Endodermal cell (in vitro differentiated cells): Measurements from ENCODE around the gene CAPSL. TPM values are rescaled to one million over a fixed set of nuclear protein-coding genes. Genes with fewer than 3 reads are reported as not detected.

Experiments
- DNase-seq: peaks from one replicate; pipeline ENCODE4 v3.0.0-alpha.2; 2017
- H3K27ac ChIP-seq: 2 replicates; pipeline ENCODE4 v1.5.1; 2013; ENCODE audit warnings: mild to moderate bottlenecking, low read depth, low read length, moderate library complexity
- H3K27me3 ChIP-seq: 2 replicates; pipeline ENCODE4 v1.6.1; 2013; ENCODE audit warnings: mild to moderate bottlenecking, low read length, moderate library complexity; ENCODE audit not compliant: insufficient read depth, control insufficient read depth, poor library complexity, severe bottlenecking
- H3K36me3 ChIP-seq: 2 replicates; pipeline ENCODE4 v1.7.0; 2013; ENCODE audit warnings: mild to moderate bottlenecking, low read length, moderate library complexity; ENCODE audit not compliant: control insufficient read depth, insufficient read depth
- H3K4me1 ChIP-seq: one replicate; pipeline ENCODE4 v1.7.0; 2013; ENCODE audit warnings: low read length; ENCODE audit not compliant: control insufficient read depth, insufficient read depth
- H3K4me3 ChIP-seq: 2 replicates; pipeline ENCODE4 v1.5.1; 2013; ENCODE audit warnings: mild to moderate bottlenecking, low read length, moderate library complexity
- H3K9ac ChIP-seq: 2 replicates; pipeline ENCODE4 v1.6.1; 2013; ENCODE audit warnings: mild to moderate bottlenecking, low read length, moderate library complexity; ENCODE audit not compliant: poor library complexity, severe bottlenecking; ENCODE audit errors: extremely low read depth
- H3K9me3 ChIP-seq: 2 replicates; pipeline ENCODE4 v1.6.1; 2013; ENCODE audit warnings: mild to moderate bottlenecking, low read length, moderate library complexity; ENCODE audit not compliant: control insufficient read depth
- H3K27ac Mint-ChIP-seq: 2 replicates; pipeline ENCODE4 v1.8.0; 2020; ENCODE audit warnings: mixed read lengths
- H3K27me3 Mint-ChIP-seq: 2 replicates; pipeline ENCODE4 v1.8.0; 2021; ENCODE audit warnings: mild to moderate bottlenecking, mixed read lengths; ENCODE audit not compliant: insufficient read depth
- H3K36me3 Mint-ChIP-seq: 2 replicates; pipeline ENCODE4 v1.8.0; 2020; ENCODE audit warnings: low read depth, mixed read lengths
- H3K4me1 Mint-ChIP-seq: 2 replicates; pipeline ENCODE4 v1.8.0; 2020; ENCODE audit warnings: mixed read lengths
- H3K4me3 Mint-ChIP-seq: 2 replicates; pipeline ENCODE4 v1.8.0; 2020; ENCODE audit warnings: mild to moderate bottlenecking, moderate library complexity, mixed read lengths
- H3K9me3 Mint-ChIP-seq: 2 replicates; pipeline ENCODE4 v1.8.0; 2020; ENCODE audit warnings: mild to moderate bottlenecking, mixed read lengths
- CTCF ChIP-seq: fragments of 200-600 bp; sonication (generic); conservative IDR thresholded peaks from 2 replicates; pipeline ENCODE4 v1.5.0; 2021; ENCODE audit warnings: antibody characterized with exemption, mild to moderate bottlenecking
- WGBS, 2 experiments: methylation state at CpG; one replicate each; pipeline versions ENCODE4 v1.1.5 to v1.1.7; 2013; ENCODE audit warnings: missing lambda C conversion rate in 2 of 2, mixed read lengths in 1 of 2; ENCODE audit not compliant: insufficient coverage in 1 of 2, insufficient read length in 1 of 2; 5-methylcytosine and 5-hydroxymethylcytosine counted together
- total RNA-seq, 2 donors: library from RNA; stranded (reverse); fragmentation: NEBNext Ultra II Directional in 1 of 2; extraction: Animal tissue kit (Norgen Biotek cat#: 25700) in 1 of 2; gene quantifications; 2 replicates in 1 of 2; 3 replicates in 1 of 2; pipeline ENCODE4 v1.2.1, GENCODE V29; 2021

The CAPSL gene
- total RNA-seq, 2 donors from 2014 or later: not detected

GRCh38 chr5:35919191-35919590, 19.2 kb downstream of the CAPSL start:
- no peaks in the 10 kb centered on the region for H3K36me3 Mint-ChIP-seq
- H3K27ac Mint-ChIP-seq: no peak overlapping the region

GRCh38 chr5:35908814-35909213, 29.6 kb downstream of the CAPSL start:
- H3K27ac Mint-ChIP-seq: no peak overlapping the region
- Histone ChIP-seq H3K9ac (no peak overlapping the region), H3K27me3 (no peaks in the 10 kb centered on the region), H3K9me3 (peaks cover 57% of the 10 kb centered on the region), H3K27ac (no peak overlapping the region), H3K4me1 (peaks cover 13% of the 10 kb centered on the region), H3K36me3 (no peaks in the 10 kb centered on the region), H3K4me3 (peak overlapping the region; percentile 19)
- peaks cover 18% of the 10 kb centered on the region for H3K4me1 Mint-ChIP-seq
- H3K4me3 Mint-ChIP-seq: no peak overlapping the region
- H3K27me3 Mint-ChIP-seq: peaks cover 14% of the 10 kb centered on the region
- H3K9me3 Mint-ChIP-seq: peaks cover 52% of the 10 kb centered on the region
- DNase-seq: peak; percentile 55
- peaks cover 8% of the 10 kb centered on the region for H3K36me3 Mint-ChIP-seq
- no peak for TF ChIP-seq CTCF

More at GRCh38 chr5:35919191-35919590, 19.2 kb downstream of the CAPSL start:
- peaks cover 26% of the 10 kb centered on the region for H3K27me3 ChIP-seq
- no peak overlapping the region for H3K4me3 ChIP-seq
- DNase-seq: no peak
- H3K27me3 Mint-ChIP-seq: peaks cover 43% of the 10 kb centered on the region
- no peaks in the 10 kb centered on the region for H3K9me3 ChIP-seq
- H3K27ac ChIP-seq: no peak overlapping the region
- no peak for TF ChIP-seq CTCF
- H3K4me1 ChIP-seq: no peaks in the 10 kb centered on the region
- H3K4me1 Mint-ChIP-seq: no peaks in the 10 kb centered on the region
- no peaks in the 10 kb centered on the region for H3K36me3 ChIP-seq
- H3K4me3 Mint-ChIP-seq: no peak overlapping the region
- 80 to 87% methylated on average over 3 to 4 of the region's 4 CpGs for WGBS, 2 experiments
- H3K9ac ChIP-seq: no peak overlapping the region
- peaks cover 19% of the 10 kb centered on the region for H3K9me3 Mint-ChIP-seq

- WGBS, 2 experiments: 57% methylated on average over 1 of the region's 1 CpG; no CpG with 5 or more reads in 1 of the 2 experiments
- H3K4me1 Mint-ChIP-seq: peaks cover 18% of the 10 kb centered on the region
These were observed 30.2 kb downstream of the CAPSL start for GRCh38 chr5:35908228-35908627.

More at GRCh38 chr5:35908228-35908627, 30.2 kb downstream of the CAPSL start:
- Mint-ChIP-seq H3K27me3 (peaks cover 14% of the 10 kb centered on the region), H3K27ac (no peak overlapping the region), H3K4me3 (no peak overlapping the region), H3K36me3 (peaks cover 8% of the 10 kb centered on the region), H3K9me3 (peaks cover 47% of the 10 kb centered on the region)
- no peak for DNase-seq
- peak overlapping the region; percentile 19 for H3K4me3 ChIP-seq
- TF ChIP-seq CTCF: no peak
- H3K4me1 ChIP-seq: peaks cover 13% of the 10 kb centered on the region
- peaks cover 62% of the 10 kb centered on the region for H3K9me3 ChIP-seq
- no peak overlapping the region for H3K9ac ChIP-seq
- no peaks in the 10 kb centered on the region for H3K36me3 ChIP-seq
- no peak overlapping the region for H3K27ac ChIP-seq
- no peaks in the 10 kb centered on the region for H3K27me3 ChIP-seq
